ENCODE results near the gene ARHGAP9. TPM values are rescaled to one million over a fixed set of nuclear protein-coding genes. Genes with fewer than 3 reads are reported as not detected.

Gene ARHGAP9
- total and polyA plus RNA-seq, 2 experiments from 2014 or later = 2.3 TPM; not detected in 1

DNA sequence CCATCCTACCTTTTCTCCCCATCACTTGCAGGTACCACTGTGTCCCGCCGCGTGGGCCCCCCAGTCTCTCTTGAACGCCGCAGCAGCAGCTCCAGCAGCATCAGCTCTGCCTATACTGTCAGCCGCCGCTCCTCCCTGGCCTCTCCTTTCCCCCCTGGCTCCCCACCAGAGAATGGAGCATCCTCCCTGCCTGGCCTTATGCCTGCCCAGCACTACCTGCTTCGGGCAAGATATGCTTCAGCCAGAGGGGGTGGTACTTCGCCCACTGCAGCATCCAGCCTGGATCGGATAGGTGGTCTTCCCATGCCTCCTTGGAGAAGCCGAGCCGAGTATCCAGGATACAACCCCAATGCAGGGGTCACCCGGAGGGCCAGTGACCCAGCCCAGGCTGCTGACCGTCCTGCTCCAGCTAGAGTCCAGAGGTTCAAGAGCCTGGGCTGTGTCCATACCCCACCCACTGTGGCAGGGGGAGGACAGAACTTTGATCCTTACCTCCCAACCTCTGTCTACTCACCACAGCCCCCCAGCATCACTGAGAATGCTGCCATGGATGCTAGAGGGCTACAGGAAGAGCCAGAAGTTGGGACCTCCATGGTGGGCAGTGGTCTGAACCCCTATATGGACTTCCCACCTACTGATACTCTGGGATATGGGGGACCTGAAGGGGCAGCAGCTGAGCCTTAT lies 9.2 kb downstream of the ARHGAP9 start:
- no peak overlapping the region for H3K4me3 ChIP-seq
- peaks cover 38% of the 10 kb centered on the region for H3K27me3 ChIP-seq
- no peak for DNase-seq (ENCODE audit: low read depth in 1 of 2, low spot score in 1 of 2)
- no peak for TF ChIP-seq CTCF (IDR thresholded peaks at IDR 0.05; ENCODE audit: low read depth, low read length)
- no peaks in the 10 kb centered on the region for H3K9me3 ChIP-seq (ENCODE audit: low read depth)
- H3K4me1 ChIP-seq (ENCODE audit: low read depth) = no peaks in the 10 kb centered on the region
- H3K36me3 ChIP-seq = no peaks in the 10 kb centered on the region
- no peak overlapping the region for H3K27ac ChIP-seq

- no peak overlapping the region for H3K27ac ChIP-seq
- H3K9me3 ChIP-seq (ENCODE audit: low read depth) = no peaks in the 10 kb centered on the region
- no peaks in the 10 kb centered on the region for H3K4me1 ChIP-seq (ENCODE audit: low read depth)
- H3K4me3 ChIP-seq = no peak overlapping the region
- no peak for DNase-seq (ENCODE audit: low read depth in 1 of 2, low spot score in 1 of 2)
- peaks cover 29% of the 10 kb centered on the region for H3K27me3 ChIP-seq
- no peak for TF ChIP-seq CTCF (IDR thresholded peaks at IDR 0.05; ENCODE audit: low read depth, low read length)
- H3K36me3 ChIP-seq = no peaks in the 10 kb centered on the region
Measured at GRCh38 chr12:57469296-57470164, 10.1 kb downstream of the ARHGAP9 start.

GRCh38 chr12:57467915-57468314 lies 11.8 kb downstream of the ARHGAP9 start:
- DNase-seq (ENCODE audit: low read depth in 1 of 2, low spot score in 1 of 2) = no peak
- H3K27ac ChIP-seq = no peak overlapping the region

GRCh38 chr12:57467212-57467874 lies 12.3 kb downstream of the ARHGAP9 start:
- no peak for TF ChIP-seq CTCF (IDR thresholded peaks at IDR 0.05; ENCODE audit: low read depth, low read length)
- H3K27ac ChIP-seq = no peak overlapping the region
- H3K27me3 ChIP-seq = peaks cover 7% of the 10 kb centered on the region
- H3K4me1 ChIP-seq (ENCODE audit: low read depth) = no peaks in the 10 kb centered on the region
- DNase-seq (ENCODE audit: low read depth in 1 of 2, low spot score in 1 of 2) = no peak
- H3K4me3 ChIP-seq = no peak overlapping the region
- no peaks in the 10 kb centered on the region for H3K36me3 ChIP-seq
- H3K9me3 ChIP-seq (ENCODE audit: low read depth) = no peaks in the 10 kb centered on the region

More at GRCh38 chr12:57467915-57468314, 11.8 kb downstream of the ARHGAP9 start:
- Histone ChIP-seq H3K9me3 (ENCODE audit: low read depth) (no peaks in the 10 kb centered on the region), H3K36me3 (no peaks in the 10 kb centered on the region), H3K27me3 (peaks cover 13% of the 10 kb centered on the region), H3K4me3 (no peak overlapping the region), H3K4me1 (ENCODE audit: low read depth) (no peaks in the 10 kb centered on the region)
- TF ChIP-seq CTCF (IDR thresholded peaks at IDR 0.05; ENCODE audit: low read depth, low read length) = no peak

- H3K9me3 ChIP-seq (ENCODE audit: low read depth) = no peaks in the 10 kb centered on the region
- peaks cover 1% of the 10 kb centered on the region for H3K27me3 ChIP-seq
- H3K4me1 ChIP-seq (ENCODE audit: low read depth) = no peaks in the 10 kb centered on the region
- no peak overlapping the region for H3K27ac ChIP-seq
- TF ChIP-seq CTCF (IDR thresholded peaks at IDR 0.05; ENCODE audit: low read depth, low read length) = no peak
- H3K4me3 ChIP-seq = no peak overlapping the region
- no peaks in the 10 kb centered on the region for H3K36me3 ChIP-seq
- no peak for DNase-seq (ENCODE audit: low read depth in 1 of 2, low spot score in 1 of 2)
Measured at GRCh38 chr12:57465747-57466505, 13.7 kb downstream of the ARHGAP9 start.

Data from cardiac muscle cell (in vitro differentiated cells and primary cell).